Ishikawa (cell line): ENCODE results near the gene S100G.

ENCODE experiments used
- MAX ChIP-seq: IDR thresholded peaks from 2 replicates; pipeline ENCODE4 v1.6.1; 2012
- REST ChIP-seq: IDR thresholded peaks from 2 replicates; pipeline ENCODE4 v1.6.1; 2012; ENCODE audit warnings: low read depth, mild to moderate bottlenecking

DNA sequence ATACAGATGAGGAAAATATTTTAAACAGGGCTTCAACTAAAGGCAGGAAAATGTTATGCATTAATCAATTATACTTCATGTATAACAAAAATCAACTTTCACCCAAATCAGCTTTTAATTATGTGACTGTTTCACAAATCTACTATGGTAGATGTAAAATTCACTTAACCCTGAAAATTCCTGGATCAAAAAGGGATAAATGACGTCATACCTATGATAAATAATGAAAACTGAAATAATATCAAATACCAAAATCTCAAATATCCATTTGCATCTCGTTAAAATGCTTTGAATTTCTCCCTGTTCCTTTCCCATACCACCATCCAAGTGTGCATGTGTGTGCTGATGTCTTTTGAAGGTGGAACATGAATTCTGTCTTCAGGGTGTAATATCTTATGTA is 11.5 kb downstream of the S100G start:
- TF ChIP-seq REST, result no peak
- TF ChIP-seq MAX, result no peak
